ENCODE measurements around the gene TARBP1. TPM values are rescaled to one million over a fixed set of nuclear protein-coding genes. Genes with fewer than 3 reads are reported as not detected.

The TARBP1 gene
- total RNA-seq, 6 experiments from 2014 or later: 8.1 to 12.8 (median 11.0) TPM

DNA sequence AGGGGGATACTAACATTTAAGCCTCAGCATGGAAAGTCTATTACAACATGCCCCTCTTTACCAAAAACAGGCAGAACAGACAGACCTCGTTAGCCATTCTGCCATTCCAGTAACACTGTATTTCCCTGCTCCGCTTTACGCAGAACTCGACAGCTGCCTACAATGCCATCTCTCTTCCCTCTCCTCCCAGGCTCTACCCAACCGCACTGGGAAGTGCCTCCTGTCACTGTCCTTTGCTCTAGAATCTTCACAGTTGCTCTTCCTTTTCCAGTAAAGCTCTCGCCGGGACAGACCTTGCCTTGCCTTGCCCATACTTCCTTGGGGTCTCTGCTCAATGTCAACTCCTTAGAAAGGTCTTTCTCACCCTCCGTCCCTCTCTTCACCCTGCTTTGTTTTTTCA is 82.9 kb downstream of the TARBP1 start:
- Mint-ChIP-seq H3K27ac (no peak overlapping the region), H3K36me3 (ENCODE audit: low read depth) (peaks cover 5% of the 10 kb centered on the region), H3K9me3 (no peaks in the 10 kb centered on the region), H3K4me3 (no peak overlapping the region), H3K4me1 (ENCODE audit: low read depth) (peaks cover 18% of the 10 kb centered on the region), H3K27me3 (ENCODE audit: insufficient read depth) (no peaks in the 10 kb centered on the region; the same call in 1 of the 2 replicates)
- no peak for DNase-seq
- TF ChIP-seq, protein P1, sequence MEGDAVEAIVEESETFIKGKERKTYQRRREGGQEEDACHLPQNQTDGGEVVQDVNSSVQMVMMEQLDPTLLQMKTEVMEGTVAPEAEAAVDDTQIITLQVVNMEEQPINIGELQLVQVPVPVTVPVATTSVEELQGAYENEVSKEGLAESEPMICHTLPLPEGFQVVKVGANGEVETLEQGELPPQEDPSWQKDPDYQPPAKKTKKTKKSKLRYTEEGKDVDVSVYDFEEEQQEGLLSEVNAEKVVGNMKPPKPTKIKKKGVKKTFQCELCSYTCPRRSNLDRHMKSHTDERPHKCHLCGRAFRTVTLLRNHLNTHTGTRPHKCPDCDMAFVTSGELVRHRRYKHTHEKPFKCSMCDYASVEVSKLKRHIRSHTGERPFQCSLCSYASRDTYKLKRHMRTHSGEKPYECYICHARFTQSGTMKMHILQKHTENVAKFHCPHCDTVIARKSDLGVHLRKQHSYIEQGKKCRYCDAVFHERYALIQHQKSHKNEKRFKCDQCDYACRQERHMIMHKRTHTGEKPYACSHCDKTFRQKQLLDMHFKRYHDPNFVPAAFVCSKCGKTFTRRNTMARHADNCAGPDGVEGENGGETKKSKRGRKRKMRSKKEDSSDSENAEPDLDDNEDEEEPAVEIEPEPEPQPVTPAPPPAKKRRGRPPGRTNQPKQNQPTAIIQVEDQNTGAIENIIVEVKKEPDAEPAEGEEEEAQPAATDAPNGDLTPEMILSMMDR (IDR thresholded peaks at IDR 0.05): no peak

DNA sequence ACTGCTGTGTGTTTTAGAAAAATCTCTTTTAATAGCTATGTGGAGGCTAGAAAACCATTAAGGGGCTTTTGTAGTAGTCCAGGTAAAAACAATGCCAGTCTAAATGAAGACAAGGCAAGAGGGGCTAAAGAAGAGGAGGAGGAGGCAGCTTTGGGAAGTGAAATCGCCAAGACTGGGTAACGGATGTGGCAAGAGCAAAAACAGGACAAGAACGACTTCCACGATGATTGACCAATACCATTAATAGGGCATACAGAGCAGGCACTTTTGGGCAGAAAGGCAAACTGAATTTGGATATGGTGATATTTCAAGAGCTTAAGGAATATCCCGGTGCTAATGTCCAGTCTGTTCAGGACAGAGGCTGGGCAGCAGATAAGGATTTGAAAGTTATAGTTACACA is 83.7 kb downstream of the TARBP1 start:
- Mint-ChIP-seq H3K27me3 (ENCODE audit: insufficient read depth) (no peaks in the 10 kb centered on the region; the same call in 1 of the 2 replicates), H3K27ac (no peak overlapping the region), H3K36me3 (ENCODE audit: low read depth) (peaks cover 5% of the 10 kb centered on the region), H3K4me1 (ENCODE audit: low read depth) (peaks cover 12% of the 10 kb centered on the region), H3K4me3 (no peak overlapping the region), H3K9me3 (no peaks in the 10 kb centered on the region)
- TF ChIP-seq, protein P1 (IDR thresholded peaks at IDR 0.05): no peak
- DNase-seq: no peak

DNA sequence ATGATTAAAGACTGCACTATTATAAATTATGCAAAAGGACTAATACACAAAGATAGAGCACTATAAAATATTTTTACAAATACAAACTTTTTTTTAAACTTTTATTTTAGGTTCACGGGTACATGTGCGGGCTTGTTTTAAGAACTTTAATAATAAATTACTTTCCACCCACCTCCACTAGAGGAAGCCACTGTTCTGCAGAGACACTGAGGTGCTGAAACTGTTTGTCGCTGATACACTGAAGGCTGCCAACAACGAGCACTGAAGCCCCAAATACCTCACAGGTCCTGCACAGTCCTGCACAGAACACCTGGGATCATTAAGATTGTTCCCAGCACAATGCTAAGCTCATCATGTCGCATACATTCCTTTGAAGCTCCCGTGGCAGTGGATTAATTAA is 85.8 kb downstream of the TARBP1 start:
- peaks cover 5% of the 10 kb centered on the region for H3K36me3 Mint-ChIP-seq (ENCODE audit: low read depth)
- no peak overlapping the region for H3K4me3 Mint-ChIP-seq
- 0 out of 2 replicates have a peak, but pooled peaks cover 4% of the 10 kb centered on the region for H3K4me1 Mint-ChIP-seq (ENCODE audit: low read depth)
- no peak for DNase-seq
- H3K9me3 Mint-ChIP-seq: no peaks in the 10 kb centered on the region
- TF ChIP-seq, protein P1 (IDR thresholded peaks at IDR 0.05): no peak
- H3K27me3 Mint-ChIP-seq (ENCODE audit: insufficient read depth): no peaks in the 10 kb centered on the region; the same call in none of the 2 replicates
- no peak overlapping the region for H3K27ac Mint-ChIP-seq

DNA sequence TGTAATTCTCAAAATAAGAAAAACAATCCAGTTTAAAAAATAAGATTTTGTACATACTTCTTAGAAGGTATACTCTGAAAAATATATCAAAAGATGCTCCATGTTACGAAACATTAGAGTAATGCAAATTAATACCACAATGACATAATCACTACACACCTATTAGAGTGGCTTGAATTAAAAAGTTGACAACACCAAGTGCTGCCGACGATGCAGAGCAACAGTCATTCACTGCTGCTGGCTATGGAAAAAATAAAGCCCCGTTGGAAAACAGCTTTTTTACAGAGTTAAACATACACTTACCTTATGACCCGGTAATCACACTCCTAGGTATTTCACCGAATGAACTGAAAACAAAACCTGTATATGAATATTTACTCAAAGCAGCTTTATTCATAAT is 90.9 kb downstream of the TARBP1 start:
- TF ChIP-seq, protein P1 (IDR thresholded peaks at IDR 0.05): no peak
- DNase-seq: no peak
- Mint-ChIP-seq H3K27ac (no peak overlapping the region), H3K36me3 (ENCODE audit: low read depth) (no peaks in the 10 kb centered on the region), H3K27me3 (ENCODE audit: insufficient read depth) (no peaks in the 10 kb centered on the region; the same call in 1 of the 2 replicates), H3K4me3 (no peak overlapping the region), H3K4me1 (ENCODE audit: low read depth) (no peaks in the 10 kb centered on the region), H3K9me3 (no peaks in the 10 kb centered on the region)

DNA sequence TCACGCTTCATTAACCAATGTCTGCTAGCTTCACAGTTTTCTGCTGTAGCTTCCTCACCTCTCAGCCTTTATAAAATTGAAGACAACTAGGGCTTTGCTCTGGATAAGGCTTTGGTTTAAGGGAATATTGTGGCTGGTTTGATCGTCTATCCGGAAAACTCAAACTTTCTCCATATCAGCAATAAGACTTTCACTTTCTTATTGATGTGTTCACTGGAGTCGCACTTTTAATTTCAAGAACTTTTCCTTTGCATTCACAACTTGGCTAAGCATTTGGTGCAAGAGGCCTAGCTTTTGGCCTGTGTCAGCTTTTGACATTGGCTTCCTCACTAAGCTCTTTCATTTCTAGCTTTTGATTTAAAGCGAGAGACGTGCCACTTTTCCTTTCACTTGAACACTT is 92.9 kb downstream of the TARBP1 start:
- Mint-ChIP-seq H3K36me3 (ENCODE audit: low read depth) (no peaks in the 10 kb centered on the region), H3K27ac (no peak overlapping the region), H3K4me1 (ENCODE audit: low read depth) (no peaks in the 10 kb centered on the region), H3K9me3 (no peaks in the 10 kb centered on the region), H3K4me3 (no peak overlapping the region), H3K27me3 (ENCODE audit: insufficient read depth) (no peaks in the 10 kb centered on the region; the same call in 1 of the 2 replicates)
- TF ChIP-seq, protein P1 (IDR thresholded peaks at IDR 0.05): no peak
- no peak for DNase-seq
